Vagina (tissue), 2 donors: ENCODE measurements around the gene HOXB6.

ENCODE experiments used
- POLR2A ChIP-seq, 2 donors: fragments of 450-650 bp; IDR thresholded peaks; one replicate each; pipeline ENCODE4 v1.6.1; 2017; ENCODE audit warnings: antibody characterized with exemption in 2 of 2, mild to moderate bottlenecking in 2 of 2, moderate library complexity in 2 of 2
- POLR2AphosphoS5 ChIP-seq, 2 donors: sonication (generic); formaldehyde crosslinking; IDR thresholded peaks; one replicate each; pipeline ENCODE4 v1.9.0; 2017; ENCODE audit warnings: antibody characterized with exemption in 2 of 2, mild to moderate bottlenecking in 2 of 2, low read depth in 1 of 2; ENCODE audit not compliant: insufficient read depth in 1 of 2
- TF ChIP-seq, protein P1 (sequence below), 3 experiments: fragments of 450-650 bp in 2 of 3; fragments of 200-600 bp in 1 of 3; sonication (generic) in 1 of 3; IDR thresholded peaks; one replicate each; pipeline ENCODE4 v1.5.1; 2017 to 2019; ENCODE audit warnings: antibody characterized with exemption in 3 of 3, mild to moderate bottlenecking in 2 of 3, moderate library complexity in 2 of 3

GRCh38 chr17:48640858-48641180, 36.0 kb upstream of the HOXB6 start:
- TF ChIP-seq, protein P1, sequence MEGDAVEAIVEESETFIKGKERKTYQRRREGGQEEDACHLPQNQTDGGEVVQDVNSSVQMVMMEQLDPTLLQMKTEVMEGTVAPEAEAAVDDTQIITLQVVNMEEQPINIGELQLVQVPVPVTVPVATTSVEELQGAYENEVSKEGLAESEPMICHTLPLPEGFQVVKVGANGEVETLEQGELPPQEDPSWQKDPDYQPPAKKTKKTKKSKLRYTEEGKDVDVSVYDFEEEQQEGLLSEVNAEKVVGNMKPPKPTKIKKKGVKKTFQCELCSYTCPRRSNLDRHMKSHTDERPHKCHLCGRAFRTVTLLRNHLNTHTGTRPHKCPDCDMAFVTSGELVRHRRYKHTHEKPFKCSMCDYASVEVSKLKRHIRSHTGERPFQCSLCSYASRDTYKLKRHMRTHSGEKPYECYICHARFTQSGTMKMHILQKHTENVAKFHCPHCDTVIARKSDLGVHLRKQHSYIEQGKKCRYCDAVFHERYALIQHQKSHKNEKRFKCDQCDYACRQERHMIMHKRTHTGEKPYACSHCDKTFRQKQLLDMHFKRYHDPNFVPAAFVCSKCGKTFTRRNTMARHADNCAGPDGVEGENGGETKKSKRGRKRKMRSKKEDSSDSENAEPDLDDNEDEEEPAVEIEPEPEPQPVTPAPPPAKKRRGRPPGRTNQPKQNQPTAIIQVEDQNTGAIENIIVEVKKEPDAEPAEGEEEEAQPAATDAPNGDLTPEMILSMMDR (IDR thresholded peaks at IDR 0.05), result no peak
- TF ChIP-seq POLR2A (IDR thresholded peaks at IDR 0.05) (no peak), POLR2AphosphoS5 (IDR thresholded peaks at IDR 0.05; ENCODE audit: insufficient read depth in 1 of 2, low read depth in 1 of 2) (no peak)
